ENCODE measurements around the gene FSD1. TPM values are rescaled to one million over a fixed set of nuclear protein-coding genes. Genes with fewer than 3 reads are reported as not detected.
A peak's percentile ranks its signal among the peaks of the same experiment; 100 is the strongest.

The FSD1 gene
- total and polyA plus RNA-seq, 9 of the 15 experiments (the other 6 are each of a cell fraction or from before 2014, with no cell fraction given) = 0.11 to 1.9 (median 0.94) TPM; not detected in 1

- no peak overlapping the region for H3K9ac ChIP-seq (ENCODE audit: insufficient read depth in 1 of 2, low read depth in 2 of 2, low read length in 2 of 2)
- no peaks in the 10 kb centered on the region for H3K36me3 ChIP-seq (ENCODE audit: control insufficient read depth, insufficient read depth, low read length)
- H3K27ac ChIP-seq (ENCODE audit: extremely low read depth, low read depth, low read length) = no peak overlapping the region
- no peaks in the 10 kb centered on the region for H3K79me2 ChIP-seq (ENCODE audit: control insufficient read depth, insufficient read depth, low read length)
- 4% methylated on average over 2 of the region's 2 CpGs for WGBS (ENCODE audit: insufficient coverage, low coverage, missing lambda C conversion rate)
- FAIRE-seq (no peak), ATAC-seq (no peak), DNase-seq (ENCODE audit: extremely low read depth in 1 of 4, low spot score in 3 of 4) (no peak)
- H3K4me3 ChIP-seq = no peak overlapping the region
- H3K4me2 ChIP-seq (ENCODE audit: insufficient read depth, low read length) = no peak overlapping the region
- no peaks in the 10 kb centered on the region for H3K27me3 ChIP-seq (ENCODE audit: control insufficient read depth in 2 of 2, insufficient read depth in 2 of 2, low read length in 2 of 2)
- peaks cover 4% of the 10 kb centered on the region; the same call in 1 of the 2 replicates for H3K9me3 ChIP-seq (replicated peaks; ENCODE audit: control insufficient read depth, insufficient read depth, low read depth, low read length)
- no peak overlapping the region for H2AFZ ChIP-seq (ENCODE audit: low read depth, low read length)
- H3K9me1 ChIP-seq (ENCODE audit: control insufficient read depth, insufficient read depth, low read length) = no peaks in the 10 kb centered on the region
- in situ Hi-C loops (cut with MboI) = no loop called here
- POLR2A ChIA-PET = interaction anchor here (1.0 to 2.1 kb wide), 2 partner anchors 9 to 20 kb away, joined by 3 to 7 read pairs; no protein-coding TSS in a partner anchor
- BruUV-seq (replicated peaks) = no TSS peak
- intact Hi-C loops (cut with micrococcal nuclease) = no loop called here
- CTCF ChIA-PET (ENCODE audit: low intra/inter-chr PET ratio) = no interaction called here
- H4K20me1 ChIP-seq (replicated peaks; ENCODE audit: control insufficient read depth, insufficient read depth, low read length) = no peaks in the 10 kb centered on the region
- H3K4me1 ChIP-seq (replicated peaks in 1 of 2; ENCODE audit: control insufficient read depth in 2 of 2, insufficient read depth in 2 of 2, low read length in 2 of 2) = peaks cover 0 to 25% of the 10 kb centered on the region in 2 experiments; a peak in 2 of 5 replicates
- TF ChIP-seq YBX1 (IDR thresholded peaks at IDR 0.05) = no peak
- no peak for TF ChIP-seq FOXJ2 (tag; IDR thresholded peaks at IDR 0.05)
- TF ChIP-seq POU5F1 (IDR thresholded peaks at IDR 0.05; ENCODE audit: borderline replicate concordance, low read depth, low read length, partially characterized antibody) = no peak
Observed at GRCh38 chr19:4320419-4320818, 16.0 kb downstream of the FSD1 start.

- DNase-seq (ENCODE audit: extremely low read depth in 1 of 4, low spot score in 3 of 4) (no peak), ATAC-seq (no peak), FAIRE-seq (no peak)
- Histone ChIP-seq H3K36me3 (ENCODE audit: control insufficient read depth, insufficient read depth, low read length) (no peaks in the 10 kb centered on the region), H3K27ac (ENCODE audit: extremely low read depth, low read depth, low read length) (no peak overlapping the region), H3K9me3 (replicated peaks; ENCODE audit: control insufficient read depth, insufficient read depth, low read depth, low read length) (peaks cover 4% of the 10 kb centered on the region; the same call in 1 of the 2 replicates), H3K9me1 (ENCODE audit: control insufficient read depth, insufficient read depth, low read length) (no peaks in the 10 kb centered on the region), H2AFZ (ENCODE audit: low read depth, low read length) (no peak overlapping the region), H3K9ac (ENCODE audit: insufficient read depth in 1 of 2, low read depth in 2 of 2, low read length in 2 of 2) (peak overlapping the region in 1 of 2 experiments; percentile 23; a peak in 2 of 4 replicates), H4K20me1 (replicated peaks; ENCODE audit: control insufficient read depth, insufficient read depth, low read length) (peaks cover 7% of the 10 kb centered on the region; the same call in 1 of the 2 replicates), H3K4me1 (replicated peaks in 1 of 2; ENCODE audit: control insufficient read depth in 2 of 2, insufficient read depth in 2 of 2, low read length in 2 of 2) (peaks cover 0 to 39% of the 10 kb centered on the region in 2 experiments; a peak in 3 of 5 replicates), H3K79me2 (ENCODE audit: control insufficient read depth, insufficient read depth, low read length) (peaks cover 2% of the 10 kb centered on the region; the same call in 1 of the 3 replicates), H3K4me3 (no peak overlapping the region), H3K27me3 (ENCODE audit: control insufficient read depth in 2 of 2, insufficient read depth in 2 of 2, low read length in 2 of 2) (no peaks in the 10 kb centered on the region; a peak in 1 of 5 replicates), H3K4me2 (ENCODE audit: insufficient read depth, low read length) (no peak overlapping the region)
- no TSS peak for BruUV-seq (replicated peaks)
- ChIA-PET POLR2A (interaction anchor here (0.6 to 1.1 kb wide), 3 partner anchors 15 to 330 kb away, joined by 3 to 6 read pairs (median 3); no protein-coding TSS in a partner anchor), CTCF (ENCODE audit: low intra/inter-chr PET ratio) (no interaction called here)
- WGBS (ENCODE audit: insufficient coverage, low coverage, missing lambda C conversion rate) = 80% methylated on average over 35 of the region's 37 CpGs
- TF ChIP-seq ZBTB33 (CRISPR knock-in tag; IDR thresholded peaks at IDR 0.05) (peak; percentile 90), RUNX1 (IDR thresholded peaks at IDR 0.05; ENCODE audit: low read depth) (no peak), YBX1 (IDR thresholded peaks at IDR 0.05) (no peak)
- in situ Hi-C loops (cut with MboI) = no loop called here
- intact Hi-C loops (cut with micrococcal nuclease) = no loop called here
Observed at GRCh38 chr19:4322942-4323665, 18.7 kb downstream of the FSD1 start.
